Aorta (tissue), 4 donors: ENCODE measurements around the gene ADAMTS5. TPM values are rescaled to one million over a fixed set of nuclear protein-coding genes. Genes with fewer than 3 reads are reported as not detected.

Experiments used
- microRNA-seq, 2 donors: library from miRNA; unstranded; fragments of <30 nt; microRNA quantifications; one replicate each; pipeline ENCODE4 v1.2.0, GENCODE V29; 2020
- polyA plus RNA-seq, 2 donors: library from polyadenylated mRNA; stranded (reverse); fragments of 200-250 nt; gene quantifications; one replicate each; pipeline ENCODE4 v1.2.3, GENCODE V29; 2013
- total RNA-seq, 2 donors: library from RNA; stranded (reverse); fragmentation: NEBNext Ultra II Directional; extraction: Animal tissue kit (Norgen Biotek cat#: 25700); gene quantifications; one replicate each; pipeline ENCODE4 v1.2.1, GENCODE V29; 2021
- donor health status: healthy with polysubstance abuse.
- donor health status: Bipolar disorder and iron deficiency.
- donor health status: DM: no; HTN: no; CAD: no.
- donor health status: DM: yes; HTN: yes; CAD: no.

ADAMTS5 gene
- total and polyA plus RNA-seq, 4 donors = 0.38 to 20.4 (median 8.1) TPM

Small RNA genes within 50 kb of the gene (microRNA-seq; reads per million reads assigned to microRNA genes)
- gene MIR4759 = 0 reads per million in 2 donors

Other genes with a start within 250 kb of the ADAMTS5 start
- gene ADAMTS1, start 121.7 kb downstream of the ADAMTS5 start, total RNA-seq = 100 to 1,000 TPM; 265 to 750 TPM
- gene ADAMTS1, start 121.7 kb downstream of the ADAMTS5 start, polyA plus RNA-seq = 100 to 1,000 TPM in 1 of 2 donors, 10 to 100 TPM in 1; 39.3 to 384 TPM